ENCODE data around the gene AGBL5. TPM values are rescaled to one million over a fixed set of nuclear protein-coding genes. Genes with fewer than 3 reads are reported as not detected.

The AGBL5 gene
- total and polyA plus RNA-seq, 2 of the 13 experiments (the other 11 are each of a cell fraction or from before 2014, with no cell fraction given) = 55.9 to 73.3 TPM

DNA sequence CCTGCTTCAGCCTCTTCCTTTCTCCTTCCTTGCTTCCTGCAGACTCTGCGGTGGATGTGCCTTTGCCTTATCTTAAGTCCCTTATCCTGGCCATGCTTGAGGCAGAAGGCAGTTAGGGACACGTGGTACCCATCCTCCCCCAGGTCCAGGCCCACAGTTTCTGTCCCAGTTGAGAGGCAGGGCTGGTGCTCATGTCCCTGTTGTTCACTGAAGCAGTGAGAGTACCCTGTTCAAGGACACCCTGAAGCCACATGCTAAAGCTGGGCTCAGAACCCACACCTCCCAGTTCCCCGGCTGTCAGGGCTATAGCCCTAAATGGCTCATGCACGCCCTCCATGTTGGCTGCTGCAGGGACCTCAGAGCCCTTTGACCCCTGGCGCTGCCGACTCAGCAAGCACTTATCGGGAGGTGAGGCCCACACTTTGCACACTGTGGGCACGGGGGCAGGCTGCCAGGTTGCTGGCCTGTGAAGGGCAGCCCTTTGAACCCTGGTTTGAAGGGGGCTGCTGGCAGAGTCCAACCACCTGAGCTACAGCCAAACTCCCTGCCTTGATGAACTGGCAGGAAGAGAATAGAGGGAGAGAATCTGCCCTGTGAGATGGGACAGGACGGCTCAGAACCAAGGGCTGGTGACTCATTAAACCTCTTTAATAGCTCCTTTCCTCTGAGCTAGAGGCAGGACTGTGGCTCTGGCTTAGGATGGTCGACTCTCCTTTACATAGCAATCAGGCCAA lies 41.4 kb downstream of the AGBL5 start (continued):
- TF ChIP-seq, protein P1, sequence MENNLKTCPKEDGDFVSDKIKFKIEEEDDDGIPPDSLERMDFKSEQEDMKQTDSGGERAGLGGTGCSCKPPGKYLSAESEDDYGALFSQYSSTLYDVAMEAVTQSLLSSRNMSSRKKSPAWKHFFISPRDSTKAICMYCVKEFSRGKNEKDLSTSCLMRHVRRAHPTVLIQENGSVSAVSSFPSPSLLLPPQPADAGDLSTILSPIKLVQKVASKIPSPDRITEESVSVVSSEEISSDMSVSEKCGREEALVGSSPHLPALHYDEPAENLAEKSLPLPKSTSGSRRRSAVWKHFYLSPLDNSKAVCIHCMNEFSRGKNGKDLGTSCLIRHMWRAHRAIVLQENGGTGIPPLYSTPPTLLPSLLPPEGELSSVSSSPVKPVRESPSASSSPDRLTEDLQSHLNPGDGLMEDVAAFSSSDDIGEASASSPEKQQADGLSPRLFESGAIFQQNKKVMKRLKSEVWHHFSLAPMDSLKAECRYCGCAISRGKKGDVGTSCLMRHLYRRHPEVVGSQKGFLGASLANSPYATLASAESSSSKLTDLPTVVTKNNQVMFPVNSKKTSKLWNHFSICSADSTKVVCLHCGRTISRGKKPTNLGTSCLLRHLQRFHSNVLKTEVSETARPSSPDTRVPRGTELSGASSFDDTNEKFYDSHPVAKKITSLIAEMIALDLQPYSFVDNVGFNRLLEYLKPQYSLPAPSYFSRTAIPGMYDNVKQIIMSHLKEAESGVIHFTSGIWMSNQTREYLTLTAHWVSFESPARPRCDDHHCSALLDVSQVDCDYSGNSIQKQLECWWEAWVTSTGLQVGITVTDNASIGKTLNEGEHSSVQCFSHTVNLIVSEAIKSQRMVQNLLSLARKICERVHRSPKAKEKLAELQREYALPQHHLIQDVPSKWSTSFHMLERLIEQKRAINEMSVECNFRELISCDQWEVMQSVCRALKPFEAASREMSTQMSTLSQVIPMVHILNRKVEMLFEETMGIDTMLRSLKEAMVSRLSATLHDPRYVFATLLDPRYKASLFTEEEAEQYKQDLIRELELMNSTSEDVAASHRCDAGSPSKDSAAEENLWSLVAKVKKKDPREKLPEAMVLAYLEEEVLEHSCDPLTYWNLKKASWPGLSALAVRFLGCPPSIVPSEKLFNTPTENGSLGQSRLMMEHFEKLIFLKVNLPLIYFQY (CRISPR knock-in tag; IDR thresholded peaks at IDR 0.05; ENCODE audit: borderline replicate concordance) = peak; percentile 81; the same call in 1 of the 2 replicates
- peak; percentile 98 for TF ChIP-seq ZNF775 (CRISPR knock-in tag; IDR thresholded peaks at IDR 0.05; ENCODE audit: borderline replicate concordance)
- peak; percentile 98 for TF ChIP-seq SALL1 (CRISPR knock-in tag; IDR thresholded peaks at IDR 0.05)
- TF ChIP-seq POLR2A (IDR thresholded peaks at IDR 0.05; ENCODE audit: insufficient read depth in 1 of 2, low read depth in 2 of 2, low read length in 2 of 2) = peak in 1 of 2 experiments; percentile 13; a peak in 1 of 4 replicates
- TF ChIP-seq, protein P2, sequence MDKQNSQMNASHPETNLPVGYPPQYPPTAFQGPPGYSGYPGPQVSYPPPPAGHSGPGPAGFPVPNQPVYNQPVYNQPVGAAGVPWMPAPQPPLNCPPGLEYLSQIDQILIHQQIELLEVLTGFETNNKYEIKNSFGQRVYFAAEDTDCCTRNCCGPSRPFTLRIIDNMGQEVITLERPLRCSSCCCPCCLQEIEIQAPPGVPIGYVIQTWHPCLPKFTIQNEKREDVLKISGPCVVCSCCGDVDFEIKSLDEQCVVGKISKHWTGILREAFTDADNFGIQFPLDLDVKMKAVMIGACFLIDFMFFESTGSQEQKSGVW (CRISPR knock-in tag; IDR thresholded peaks at IDR 0.05; ENCODE audit: borderline replicate concordance) = no peak
- TF ChIP-seq HMG20A (CRISPR knock-in tag; IDR thresholded peaks at IDR 0.05; ENCODE audit: borderline replicate concordance) = peak; percentile 25; the same call in 1 of the 2 replicates
- TF ChIP-seq, protein P3, sequence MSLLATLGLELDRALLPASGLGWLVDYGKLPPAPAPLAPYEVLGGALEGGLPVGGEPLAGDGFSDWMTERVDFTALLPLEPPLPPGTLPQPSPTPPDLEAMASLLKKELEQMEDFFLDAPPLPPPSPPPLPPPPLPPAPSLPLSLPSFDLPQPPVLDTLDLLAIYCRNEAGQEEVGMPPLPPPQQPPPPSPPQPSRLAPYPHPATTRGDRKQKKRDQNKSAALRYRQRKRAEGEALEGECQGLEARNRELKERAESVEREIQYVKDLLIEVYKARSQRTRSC (CRISPR knock-in tag; IDR thresholded peaks at IDR 0.05; ENCODE audit: low read depth) = no peak
- TF ChIP-seq NPAS2 (CRISPR knock-in tag; IDR thresholded peaks at IDR 0.05; ENCODE audit: borderline replicate concordance) = no peak
- TF ChIP-seq NRL (CRISPR knock-in tag; IDR thresholded peaks at IDR 0.05; ENCODE audit: borderline replicate concordance) = peak; percentile 96; the same call in 1 of the 2 replicates
- TF ChIP-seq ARNT2 (CRISPR knock-in tag; IDR thresholded peaks at IDR 0.05; ENCODE audit: low read depth) = 0 out of 2 replicates have a peak, but pooled peaks have one; percentile 16
- no peak for TF ChIP-seq PCBP1 (IDR thresholded peaks at IDR 0.05; ENCODE audit: borderline replicate concordance, low read depth, low read length)
- TF ChIP-seq, protein P4, sequence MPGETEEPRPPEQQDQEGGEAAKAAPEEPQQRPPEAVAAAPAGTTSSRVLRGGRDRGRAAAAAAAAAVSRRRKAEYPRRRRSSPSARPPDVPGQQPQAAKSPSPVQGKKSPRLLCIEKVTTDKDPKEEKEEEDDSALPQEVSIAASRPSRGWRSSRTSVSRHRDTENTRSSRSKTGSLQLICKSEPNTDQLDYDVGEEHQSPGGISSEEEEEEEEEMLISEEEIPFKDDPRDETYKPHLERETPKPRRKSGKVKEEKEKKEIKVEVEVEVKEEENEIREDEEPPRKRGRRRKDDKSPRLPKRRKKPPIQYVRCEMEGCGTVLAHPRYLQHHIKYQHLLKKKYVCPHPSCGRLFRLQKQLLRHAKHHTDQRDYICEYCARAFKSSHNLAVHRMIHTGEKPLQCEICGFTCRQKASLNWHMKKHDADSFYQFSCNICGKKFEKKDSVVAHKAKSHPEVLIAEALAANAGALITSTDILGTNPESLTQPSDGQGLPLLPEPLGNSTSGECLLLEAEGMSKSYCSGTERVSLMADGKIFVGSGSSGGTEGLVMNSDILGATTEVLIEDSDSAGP (CRISPR knock-in tag; IDR thresholded peaks at IDR 0.05; ENCODE audit: borderline replicate concordance) = peak; percentile 65
- TF ChIP-seq, protein P5, sequence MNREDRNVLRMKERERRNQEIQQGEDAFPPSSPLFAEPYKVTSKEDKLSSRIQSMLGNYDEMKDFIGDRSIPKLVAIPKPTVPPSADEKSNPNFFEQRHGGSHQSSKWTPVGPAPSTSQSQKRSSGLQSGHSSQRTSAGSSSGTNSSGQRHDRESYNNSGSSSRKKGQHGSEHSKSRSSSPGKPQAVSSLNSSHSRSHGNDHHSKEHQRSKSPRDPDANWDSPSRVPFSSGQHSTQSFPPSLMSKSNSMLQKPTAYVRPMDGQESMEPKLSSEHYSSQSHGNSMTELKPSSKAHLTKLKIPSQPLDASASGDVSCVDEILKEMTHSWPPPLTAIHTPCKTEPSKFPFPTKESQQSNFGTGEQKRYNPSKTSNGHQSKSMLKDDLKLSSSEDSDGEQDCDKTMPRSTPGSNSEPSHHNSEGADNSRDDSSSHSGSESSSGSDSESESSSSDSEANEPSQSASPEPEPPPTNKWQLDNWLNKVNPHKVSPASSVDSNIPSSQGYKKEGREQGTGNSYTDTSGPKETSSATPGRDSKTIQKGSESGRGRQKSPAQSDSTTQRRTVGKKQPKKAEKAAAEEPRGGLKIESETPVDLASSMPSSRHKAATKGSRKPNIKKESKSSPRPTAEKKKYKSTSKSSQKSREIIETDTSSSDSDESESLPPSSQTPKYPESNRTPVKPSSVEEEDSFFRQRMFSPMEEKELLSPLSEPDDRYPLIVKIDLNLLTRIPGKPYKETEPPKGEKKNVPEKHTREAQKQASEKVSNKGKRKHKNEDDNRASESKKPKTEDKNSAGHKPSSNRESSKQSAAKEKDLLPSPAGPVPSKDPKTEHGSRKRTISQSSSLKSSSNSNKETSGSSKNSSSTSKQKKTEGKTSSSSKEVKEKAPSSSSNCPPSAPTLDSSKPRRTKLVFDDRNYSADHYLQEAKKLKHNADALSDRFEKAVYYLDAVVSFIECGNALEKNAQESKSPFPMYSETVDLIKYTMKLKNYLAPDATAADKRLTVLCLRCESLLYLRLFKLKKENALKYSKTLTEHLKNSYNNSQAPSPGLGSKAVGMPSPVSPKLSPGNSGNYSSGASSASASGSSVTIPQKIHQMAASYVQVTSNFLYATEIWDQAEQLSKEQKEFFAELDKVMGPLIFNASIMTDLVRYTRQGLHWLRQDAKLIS (CRISPR knock-in tag; IDR thresholded peaks at IDR 0.05) = no peak
- peak; percentile 53; the same call in 1 of the 2 replicates for TF ChIP-seq ZNF343 (CRISPR knock-in tag; IDR thresholded peaks at IDR 0.05)
- no peak; the same call in 1 of the 2 replicates for TF ChIP-seq ZNF138 (CRISPR knock-in tag; IDR thresholded peaks at IDR 0.05; ENCODE audit: low read depth)
- no peak for TF ChIP-seq ARID2 (CRISPR knock-in tag; IDR thresholded peaks at IDR 0.05; ENCODE audit: borderline replicate concordance)

Data from HepG2 (cell line).